Muscle layer of colon (tissue), 2 donors: Measurements from ENCODE around the gene CXADR.
"Not testable (repeated sequence)": the region's sequence is repeated elsewhere in the genome, so short reads cannot be mapped to it uniquely, and the experiment has no call there.

Experiments
- H3K27ac ChIP-seq: one replicate; pipeline ENCODE4 v1.7.0; 2013; ENCODE audit warnings: low read depth, mild to moderate bottlenecking, low read length, moderate library complexity
- H3K27me3 ChIP-seq, 2 donors: one replicate each; pipeline ENCODE4 v1.7.0; 2013; ENCODE audit warnings: low read length in 2 of 2, mild to moderate bottlenecking in 2 of 2; ENCODE audit not compliant: insufficient read depth in 2 of 2, control insufficient read depth in 1 of 2
- H3K36me3 ChIP-seq: one replicate; pipeline ENCODE4 v1.7.0; 2013; ENCODE audit warnings: mild to moderate bottlenecking, low read length; ENCODE audit not compliant: insufficient read depth
- H3K4me1 ChIP-seq: one replicate; pipeline ENCODE4 v1.7.0; 2013; ENCODE audit warnings: mild to moderate bottlenecking, low read length; ENCODE audit not compliant: insufficient read depth
- H3K4me3 ChIP-seq, 2 donors: one replicate each; pipeline ENCODE4 v1.7.0; 2013; ENCODE audit warnings: low read length in 2 of 2, low read depth in 1 of 2, mild to moderate bottlenecking in 1 of 2, moderate library complexity in 1 of 2
- H3K9ac ChIP-seq: one replicate; pipeline ENCODE4 v1.7.0; 2013; ENCODE audit warnings: low read length
- H3K9me3 ChIP-seq: one replicate; pipeline ENCODE4 v1.7.0; 2013; ENCODE audit warnings: mild to moderate bottlenecking, low read length
- donor health status: abdominal sarcoma.
- donor health status: Adenocarcinoma of cecum.

The CXADR gene

DNA sequence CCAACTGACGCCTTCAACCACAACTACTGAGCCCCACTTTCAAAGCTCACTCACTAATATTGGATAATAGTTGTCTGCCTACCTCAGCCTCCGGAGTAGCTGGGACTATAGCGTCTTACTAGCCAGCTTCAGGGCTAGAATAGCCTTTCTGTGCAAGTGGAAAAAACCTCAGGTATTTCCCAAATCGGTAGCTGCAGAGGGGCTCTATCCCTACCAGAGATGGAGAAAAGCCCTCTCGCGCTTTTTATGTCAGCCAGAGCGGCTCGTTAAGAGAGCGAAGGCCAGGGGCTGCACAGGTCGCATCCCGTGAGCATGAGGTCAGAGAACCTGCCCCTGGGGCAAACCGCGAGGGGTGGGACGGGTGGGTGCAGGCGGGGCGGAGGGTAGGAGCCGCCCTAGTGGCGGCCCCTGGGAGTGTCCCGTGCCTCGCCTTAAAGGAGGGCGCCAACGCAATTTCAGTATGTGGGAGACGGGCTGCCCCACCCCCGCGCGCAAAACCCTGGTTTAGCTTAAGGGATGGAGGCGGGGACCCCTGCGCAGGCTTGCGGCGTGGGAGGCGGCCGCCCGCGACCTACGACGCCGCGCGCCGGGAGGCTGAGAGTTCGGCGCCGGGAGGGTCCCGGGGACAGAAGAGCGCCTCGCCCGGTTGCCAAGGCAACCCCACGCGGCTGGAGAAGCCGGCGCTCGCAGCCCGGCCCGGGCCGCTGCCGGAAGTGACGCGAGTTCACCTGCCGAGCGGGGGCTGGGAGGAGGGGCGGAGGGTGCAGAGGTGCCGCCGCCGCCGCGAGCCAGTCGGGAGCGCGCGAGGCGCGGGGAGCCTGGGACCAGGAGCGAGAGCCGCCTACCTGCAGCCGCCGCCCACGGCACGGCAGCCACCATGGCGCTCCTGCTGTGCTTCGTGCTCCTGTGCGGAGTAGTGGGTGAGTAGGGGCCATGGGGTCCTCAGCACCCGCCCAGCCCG, at the start of gene CXADR:
Gene CXADR (plus strand): TSS at position 791 of the 961 bp plus-strand sequence. CDS start 87 bp downstream, at position 878.
- no peaks in the 10 kb centered on the region for H3K36me3 ChIP-seq
- peak within 1 kb of the TSS; percentile 64 to 69 for H3K4me3 ChIP-seq
- no peaks in the 10 kb centered on the region for H3K9me3 ChIP-seq
- peaks cover 11% of the 10 kb centered on the region for H3K4me1 ChIP-seq
- H3K27me3 ChIP-seq: peaks cover 7 to 26% of the 10 kb centered on the region in 2 donors
- H3K9ac ChIP-seq: no peak within 1 kb of the TSS
- H3K27ac ChIP-seq: no peak within 1 kb of the TSS

DNA sequence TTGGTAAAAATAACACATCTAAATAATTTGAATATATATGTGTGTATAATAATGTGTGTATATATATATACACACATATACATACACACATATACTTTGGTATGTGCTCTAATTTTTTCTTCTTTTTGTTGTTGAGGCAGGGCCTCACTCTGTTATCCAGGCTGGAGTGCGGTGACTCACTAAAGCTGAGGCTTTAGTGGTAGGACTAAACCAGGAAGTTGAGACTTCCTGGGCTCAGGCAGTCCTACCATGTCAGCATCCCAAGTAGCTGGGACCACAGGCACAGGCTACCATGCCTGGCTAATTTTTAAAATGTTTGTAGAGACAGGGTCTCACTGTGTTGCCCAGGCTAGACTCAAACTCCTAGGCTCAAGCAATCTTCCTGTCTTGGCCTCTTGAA, 46.7 kb upstream of the CXADR start:
- Histone ChIP-seq H3K9me3 (no peaks in the 10 kb centered on the region), H3K4me3 (no peak overlapping the region), H3K27ac (no peak overlapping the region), H3K36me3 (no peaks in the 10 kb centered on the region), H3K9ac (no peak overlapping the region), H3K27me3 (no peaks in the 10 kb centered on the region), H3K4me1 (no peaks in the 10 kb centered on the region)

DNA sequence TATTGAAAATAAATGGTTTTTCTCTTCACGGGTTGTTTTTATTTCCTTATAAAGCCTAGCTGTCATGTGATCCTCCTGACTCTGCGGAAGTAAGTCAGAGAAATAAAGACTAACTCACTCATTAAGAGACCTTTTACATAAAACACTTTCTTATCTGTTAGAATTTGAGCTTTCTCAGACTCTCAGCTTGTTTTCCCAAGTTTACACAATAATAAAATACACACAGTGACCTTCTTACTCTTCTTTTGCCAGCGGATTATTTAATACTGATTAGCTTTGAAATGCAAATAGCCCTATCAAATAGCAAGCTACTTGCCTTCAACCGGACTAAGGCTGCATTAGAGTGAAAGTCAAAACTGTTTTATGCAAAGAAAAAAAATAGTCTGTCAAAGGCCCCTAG, 45.5 kb upstream of the CXADR start:
- no peaks in the 10 kb centered on the region for H3K27me3 ChIP-seq
- no peaks in the 10 kb centered on the region for H3K36me3 ChIP-seq
- no peak overlapping the region for H3K9ac ChIP-seq
- H3K9me3 ChIP-seq: no peaks in the 10 kb centered on the region
- no peaks in the 10 kb centered on the region for H3K4me1 ChIP-seq
- H3K4me3 ChIP-seq: no peak overlapping the region
- no peak overlapping the region for H3K27ac ChIP-seq

DNA sequence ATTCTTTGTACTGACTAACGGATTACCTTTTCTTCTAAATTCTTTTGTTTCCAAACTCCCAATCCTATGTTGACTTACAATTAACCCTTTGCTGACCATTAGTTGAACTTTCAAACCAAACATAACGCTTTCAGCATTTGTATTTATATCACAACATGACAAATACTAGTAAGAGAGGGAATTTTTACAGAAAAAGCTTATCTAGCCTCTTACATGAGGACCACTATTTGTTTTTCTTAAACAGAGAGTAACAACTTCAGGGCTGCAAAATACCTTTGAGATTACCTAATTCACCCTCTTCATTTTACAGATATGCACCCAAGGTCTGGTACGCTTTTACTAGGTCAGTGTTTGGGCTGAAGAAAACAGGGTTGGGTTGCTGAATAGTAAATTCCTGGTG, 45.0 kb upstream of the CXADR start:
- no peaks in the 10 kb centered on the region for H3K27me3 ChIP-seq
- H3K4me1 ChIP-seq: no peaks in the 10 kb centered on the region
- H3K4me3 ChIP-seq: no peak overlapping the region
- H3K9me3 ChIP-seq: no peaks in the 10 kb centered on the region
- no peak overlapping the region for H3K27ac ChIP-seq
- H3K36me3 ChIP-seq: no peaks in the 10 kb centered on the region
- no peak overlapping the region for H3K9ac ChIP-seq

DNA sequence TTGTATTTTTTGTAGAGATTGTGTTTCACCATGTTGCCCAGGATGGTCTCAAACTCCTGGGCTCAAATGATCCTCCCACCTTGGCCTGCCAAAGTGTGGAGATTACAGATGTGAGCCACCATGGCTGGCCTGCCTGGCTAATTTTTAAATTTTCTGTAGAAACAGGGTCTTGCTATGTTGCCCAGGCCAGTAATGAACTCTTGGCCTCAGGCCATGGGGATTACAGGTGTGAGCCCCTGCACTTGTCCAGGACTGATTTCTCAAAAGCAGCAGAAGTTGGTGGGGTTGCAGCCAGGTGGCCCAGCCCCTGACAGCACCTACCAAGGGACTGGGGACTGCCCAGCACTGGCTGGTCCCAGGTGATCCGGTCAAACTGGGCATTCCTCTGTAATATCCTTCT, 44.1 kb upstream of the CXADR start:
- H3K27me3 ChIP-seq: no peaks in the 10 kb centered on the region
- no peaks in the 10 kb centered on the region for H3K36me3 ChIP-seq
- H3K4me3 ChIP-seq: no peak overlapping the region
- H3K27ac ChIP-seq: no peak overlapping the region
- no peak overlapping the region for H3K9ac ChIP-seq
- no peaks in the 10 kb centered on the region for H3K9me3 ChIP-seq
- H3K4me1 ChIP-seq: no peaks in the 10 kb centered on the region

DNA sequence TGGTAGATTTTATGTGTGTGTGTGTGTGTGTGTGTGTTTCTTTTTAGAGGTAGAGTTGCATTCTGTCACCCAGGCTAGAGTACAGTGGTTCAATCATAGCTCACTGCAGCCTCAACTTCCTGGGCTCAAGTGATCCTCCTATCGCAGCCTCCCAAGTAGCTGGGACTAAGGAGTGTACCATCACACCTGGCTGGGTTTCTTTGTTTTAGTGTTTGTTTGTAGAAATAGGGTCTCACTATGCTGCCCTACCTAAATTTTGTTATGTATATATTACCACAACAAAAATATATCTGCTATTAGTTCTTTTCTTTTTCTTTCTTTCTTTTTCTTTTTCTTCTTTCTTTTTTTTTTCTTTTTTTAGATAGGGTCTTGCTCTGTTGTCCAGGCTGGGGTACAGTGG, 43.1 kb upstream of the CXADR start:
- Histone ChIP-seq H3K36me3 (no peaks in the 10 kb centered on the region), H3K4me1 (no peaks in the 10 kb centered on the region), H3K27ac (no peak overlapping the region), H3K4me3 (no peak overlapping the region), H3K27me3 (no peaks in the 10 kb centered on the region), H3K9ac (no peak overlapping the region), H3K9me3 (no peaks in the 10 kb centered on the region)

DNA sequence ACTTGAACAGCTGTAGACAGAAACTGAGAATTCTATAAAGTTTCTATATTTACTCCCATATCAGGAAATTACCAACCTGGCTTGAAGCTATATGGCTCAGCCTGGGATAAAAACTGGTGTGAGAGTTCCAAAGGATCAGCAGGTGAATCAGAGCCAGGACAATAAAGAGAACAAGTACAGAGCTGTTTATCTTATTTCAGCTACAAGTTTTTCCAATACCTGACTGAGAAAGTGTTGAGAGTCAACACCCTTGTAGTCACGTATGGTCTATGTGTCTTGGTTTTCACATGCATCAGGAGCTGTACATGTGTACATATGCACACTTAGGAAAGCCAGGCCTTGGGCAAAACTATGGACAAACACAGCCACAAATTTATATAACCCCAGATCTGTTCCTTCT, 40.7 kb upstream of the CXADR start:
- Histone ChIP-seq H3K27me3 (no peaks in the 10 kb centered on the region), H3K27ac (no peak overlapping the region), H3K4me1 (no peaks in the 10 kb centered on the region), H3K4me3 (no peak overlapping the region), H3K9ac (no peak overlapping the region), H3K9me3 (no peaks in the 10 kb centered on the region), H3K36me3 (no peaks in the 10 kb centered on the region)

DNA sequence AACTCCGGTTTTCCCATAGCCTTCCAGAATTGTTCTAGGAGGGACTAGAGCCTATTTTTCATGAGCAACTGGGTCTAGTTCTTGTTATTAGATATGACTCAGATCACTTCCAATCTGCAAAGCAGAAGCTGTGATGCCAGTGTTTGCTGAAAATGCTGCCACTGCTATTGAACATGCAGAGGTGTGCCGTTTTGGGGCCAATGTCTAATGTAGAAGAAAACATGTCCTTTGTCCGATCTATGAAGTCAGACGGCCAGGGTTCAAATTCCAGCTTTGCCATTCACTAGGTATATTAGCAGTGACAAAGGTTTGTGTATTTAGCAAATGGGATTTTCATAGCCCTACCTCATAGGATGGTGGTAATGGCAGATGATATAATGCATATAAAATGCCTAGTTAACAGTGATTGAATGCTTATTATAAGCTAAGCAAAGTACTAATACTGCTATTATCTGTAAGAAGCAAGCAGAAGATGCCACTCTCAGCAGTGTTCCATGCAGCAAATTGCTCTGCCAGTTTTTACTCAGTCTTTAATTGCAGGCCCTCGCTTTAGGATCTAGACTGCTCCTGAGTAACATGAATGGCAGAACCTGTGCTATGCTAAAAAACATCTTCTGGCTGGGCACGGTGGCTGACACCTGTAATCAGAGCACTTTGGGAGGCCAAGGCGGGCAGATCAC, 40.1 kb upstream of the CXADR start:
- no peaks in the 10 kb centered on the region for H3K27me3 ChIP-seq
- no peak overlapping the region for H3K9ac ChIP-seq

DNA sequence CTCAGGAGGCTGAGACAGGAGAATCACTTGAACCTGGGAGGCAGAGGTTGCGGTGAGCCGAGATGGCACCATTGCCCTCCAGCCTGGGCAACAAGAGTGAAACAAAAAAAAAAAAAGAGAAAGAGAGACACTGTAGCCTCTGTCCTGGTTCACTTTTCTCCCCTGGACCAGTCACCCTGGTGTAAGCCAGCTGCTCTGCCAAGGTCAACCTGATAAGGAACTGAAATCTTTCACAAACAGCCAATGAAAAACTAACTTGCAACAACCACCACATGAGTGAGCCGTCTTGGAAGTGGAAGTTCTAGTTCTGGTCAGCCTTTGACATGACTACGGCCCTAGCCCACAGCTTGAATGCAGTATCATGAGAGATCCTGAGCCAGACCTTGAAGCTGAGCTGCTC, 36.8 kb upstream of the CXADR start:
- no peak overlapping the region for H3K9ac ChIP-seq
- no peak overlapping the region for H3K27ac ChIP-seq
- H3K27me3 ChIP-seq: no peaks in the 10 kb centered on the region

More for the DNA sequence above, 40.1 kb upstream of the CXADR start:
- Histone ChIP-seq H3K9me3 (no peaks in the 10 kb centered on the region), H3K27ac (no peak overlapping the region), H3K36me3 (no peaks in the 10 kb centered on the region), H3K4me1 (no peaks in the 10 kb centered on the region), H3K4me3 (no peak overlapping the region)

DNA sequence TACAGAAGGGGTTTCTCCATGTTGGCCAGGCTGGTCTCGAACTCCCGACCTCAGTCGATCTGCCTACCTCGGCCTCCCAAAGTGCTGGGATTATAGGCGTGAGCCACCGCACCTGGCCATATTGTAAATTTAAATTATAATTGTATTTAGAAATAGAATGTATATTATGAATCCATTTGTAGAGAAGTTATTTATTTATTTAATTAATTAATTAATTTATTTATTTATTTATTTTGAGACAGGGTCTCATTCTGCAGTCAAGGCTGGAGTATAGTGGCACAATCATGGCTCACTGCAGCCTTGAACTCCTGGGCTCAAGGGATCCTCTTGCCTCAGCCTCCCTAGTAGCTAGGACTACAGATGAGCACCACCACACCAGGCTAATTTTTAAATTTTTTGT, 34.7 kb upstream of the CXADR start:
- not testable (repeated sequence) for H3K9ac ChIP-seq, H3K36me3 ChIP-seq, H3K27ac ChIP-seq, H3K9me3 ChIP-seq, H3K4me3 ChIP-seq, H3K27me3 ChIP-seq, H3K4me1 ChIP-seq

More for the DNA sequence above, 36.8 kb upstream of the CXADR start:
- H3K4me1 ChIP-seq: no peaks in the 10 kb centered on the region
- H3K4me3 ChIP-seq: no peak overlapping the region
- H3K36me3 ChIP-seq: no peaks in the 10 kb centered on the region
- no peaks in the 10 kb centered on the region for H3K9me3 ChIP-seq

DNA sequence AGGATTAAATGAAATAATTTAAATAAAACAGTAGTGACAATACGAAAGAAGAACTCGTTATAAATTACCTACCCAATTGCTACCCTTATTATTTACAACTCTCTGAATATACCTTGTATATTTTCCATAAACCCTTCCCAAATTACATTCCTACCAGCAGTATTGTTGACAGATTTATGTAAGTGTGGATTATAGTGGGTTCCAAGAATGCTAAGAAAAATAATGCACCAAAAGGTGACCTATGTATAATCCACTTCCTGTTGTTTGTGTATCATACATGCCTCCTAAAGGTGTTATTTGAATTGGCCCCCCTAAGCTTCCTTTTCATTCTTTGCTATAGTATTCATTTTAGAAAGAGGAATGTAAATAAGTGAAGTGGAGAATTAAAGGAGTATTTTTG, 33.2 kb upstream of the CXADR start:
- Histone ChIP-seq H3K4me3 (no peak overlapping the region), H3K27ac (no peak overlapping the region), H3K9ac (no peak overlapping the region), H3K9me3 (no peaks in the 10 kb centered on the region), H3K27me3 (no peaks in the 10 kb centered on the region), H3K36me3 (no peaks in the 10 kb centered on the region), H3K4me1 (no peaks in the 10 kb centered on the region)
